ENCODE measurements around the gene TBCC. TPM values are rescaled to one million over a fixed set of nuclear protein-coding genes. Genes with fewer than 3 reads are reported as not detected.
"Not testable (repeated sequence)": the region's sequence is repeated elsewhere in the genome, so short reads cannot be mapped to it uniquely, and the experiment has no call there.

Gene TBCC
- total RNA-seq, 1 donor from 2014 or later, result 11.0 TPM

GRCh38 chr6:42708096-42708495 lies 37.8 kb downstream of the TBCC start:
- intact Hi-C loops (cut with DNase I), result no loop called here
- no peak for DNase-seq (ENCODE audit: low spot score)

DNA sequence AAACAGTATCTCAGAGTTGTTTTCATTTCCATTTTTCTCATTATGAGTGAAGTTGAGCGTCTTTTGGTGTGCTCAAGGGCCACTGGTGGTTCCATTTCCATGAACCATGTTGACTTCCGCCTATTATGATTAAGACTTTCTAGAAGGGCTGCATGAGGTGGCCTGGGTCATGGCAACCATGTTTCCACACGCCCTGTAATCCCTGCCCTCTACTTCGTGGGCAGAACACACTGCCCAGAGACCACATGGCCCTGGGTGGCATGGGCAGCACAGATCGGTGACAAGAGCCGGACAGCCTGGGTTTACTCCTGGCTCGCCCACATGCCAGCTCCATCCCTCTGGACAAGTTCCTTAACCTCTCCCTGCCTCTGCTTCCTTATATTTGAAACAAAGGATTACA lies 38.3 kb downstream of the TBCC start:
- intact Hi-C loops (cut with DNase I), result no loop called here
- no peak for DNase-seq (ENCODE audit: low spot score)

GRCh38 chr6:42704937-42705374 lies 40.9 kb downstream of the TBCC start:
- intact Hi-C loops (cut with DNase I), result no loop called here
- DNase-seq (ENCODE audit: low spot score), result no peak

DNA sequence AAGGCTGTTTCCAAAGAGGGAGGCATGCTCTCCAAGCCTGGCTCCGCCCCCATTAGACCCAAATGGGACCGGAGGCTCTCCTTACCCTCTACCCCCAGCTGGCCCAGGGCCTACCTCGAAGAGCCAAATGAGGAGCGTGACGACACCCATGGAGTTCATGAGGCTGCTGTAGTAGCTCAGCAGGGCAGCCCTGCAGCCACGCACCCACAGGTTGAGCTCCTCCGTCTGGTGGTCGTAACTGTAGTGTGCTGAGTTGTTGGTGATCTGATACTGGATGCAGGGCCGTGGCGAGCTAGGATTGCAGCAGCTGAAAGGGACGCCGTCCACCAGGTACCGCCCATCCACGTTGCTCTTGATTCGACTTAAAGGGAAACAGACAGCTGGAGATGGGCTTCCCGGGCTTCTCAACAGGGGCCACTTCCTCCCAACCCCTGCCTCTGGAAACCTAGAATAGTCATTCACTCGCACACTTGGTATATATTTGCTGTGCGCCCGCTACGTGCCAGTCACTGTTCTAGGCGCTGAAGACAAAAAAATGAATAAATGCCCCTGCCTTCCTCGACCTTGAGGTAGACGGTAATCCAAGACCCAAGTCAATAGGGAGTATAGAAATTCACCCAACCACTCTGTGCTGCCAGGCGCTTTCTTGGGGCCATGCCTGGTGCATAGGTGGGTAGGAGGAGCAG lies 41.5 kb downstream of the TBCC start:
- no peak for DNase-seq (ENCODE audit: low spot score)
- intact Hi-C loops (cut with DNase I), result no loop called here

GRCh38 chr6:42702786-42703185 lies 43.1 kb downstream of the TBCC start:
- DNase-seq (ENCODE audit: low spot score); intact Hi-C loops (cut with DNase I): not testable (repeated sequence)

- no peak for DNase-seq (ENCODE audit: low spot score)
- intact Hi-C loops (cut with DNase I), result no loop called here
Measured at GRCh38 chr6:42702200-42702599, 43.7 kb downstream of the TBCC start.

DNA sequence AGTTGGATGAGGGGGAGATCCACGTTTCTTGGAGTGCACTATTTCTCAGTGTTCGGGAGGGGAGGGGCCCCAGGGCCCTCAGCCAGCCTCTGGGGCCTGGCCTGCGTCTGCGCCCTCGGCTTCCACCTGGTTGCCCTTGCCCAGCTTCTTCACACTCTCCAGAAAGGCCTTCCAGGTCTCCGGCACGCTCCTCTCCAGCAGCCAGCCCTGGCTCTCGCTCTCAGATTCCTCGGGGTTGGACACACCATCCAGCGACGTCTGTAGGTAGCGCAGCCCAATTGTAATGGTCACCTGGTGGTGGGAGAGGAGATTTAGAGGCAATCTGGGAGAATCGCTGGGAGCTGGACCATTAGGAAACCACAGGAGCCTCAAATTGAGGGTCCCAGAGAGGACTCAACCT lies 47.7 kb downstream of the TBCC start:
- intact Hi-C loops (cut with DNase I), result no loop called here
- DNase-seq (ENCODE audit: low spot score), result no peak

DNA sequence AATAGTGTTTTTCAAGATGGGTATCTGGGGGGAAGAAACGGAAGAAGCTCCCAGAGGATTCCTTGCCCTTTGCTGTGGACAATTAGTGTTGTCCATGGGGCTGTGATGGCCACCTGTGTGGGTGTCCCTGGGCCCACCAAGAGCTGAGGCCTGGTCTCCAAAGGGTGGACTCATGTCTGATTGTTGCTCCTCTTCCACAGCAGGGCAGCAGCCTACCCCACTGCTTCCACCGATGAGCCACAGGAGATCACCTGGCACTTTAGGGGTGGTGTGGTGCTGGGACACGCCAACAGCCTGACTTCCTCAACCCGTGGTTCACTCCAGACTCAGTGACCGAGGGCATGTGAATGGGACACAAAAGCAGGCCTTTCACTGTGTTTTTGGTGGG lies 48.6 kb downstream of the TBCC start:
- intact Hi-C loops (cut with DNase I), result no loop called here
- DNase-seq (ENCODE audit: low spot score), result no peak

DNA sequence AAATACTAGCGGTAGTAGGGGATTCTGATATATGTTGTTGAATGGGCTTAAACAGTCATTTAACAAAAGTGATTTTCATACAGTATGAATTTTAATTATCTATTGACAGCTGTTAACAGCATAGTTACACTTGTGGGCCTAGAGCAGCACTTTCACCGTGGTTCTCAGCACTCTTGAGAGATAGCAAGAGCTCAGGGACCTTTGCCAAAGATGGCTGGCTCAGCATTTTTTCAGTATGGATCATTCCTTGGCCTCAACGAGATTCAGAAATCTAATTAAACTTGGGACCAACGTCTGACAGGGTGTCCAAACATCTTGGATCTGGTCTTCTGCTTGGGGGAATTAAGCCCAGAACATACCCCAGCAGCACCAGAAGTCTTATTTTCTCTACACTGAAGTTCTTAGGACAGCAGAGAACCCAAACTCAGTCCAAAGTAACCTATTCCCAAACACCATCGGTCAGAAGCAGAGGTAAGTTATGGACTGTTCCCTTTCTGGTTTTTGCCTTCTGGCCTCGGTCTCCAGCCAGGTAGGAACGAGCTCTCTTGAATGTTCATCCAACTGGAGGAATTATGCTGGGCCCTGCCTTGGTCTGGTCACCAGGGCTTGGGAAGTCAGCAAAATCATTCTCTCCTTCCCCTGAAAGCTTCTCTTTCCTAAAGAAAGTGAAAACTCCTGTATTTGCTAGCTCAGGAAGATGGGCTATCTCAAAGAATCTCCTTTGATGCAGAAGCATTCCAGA lies 49.2 kb downstream of the TBCC start:
- DNase-seq (ENCODE audit: low spot score), result no peak

DNA sequence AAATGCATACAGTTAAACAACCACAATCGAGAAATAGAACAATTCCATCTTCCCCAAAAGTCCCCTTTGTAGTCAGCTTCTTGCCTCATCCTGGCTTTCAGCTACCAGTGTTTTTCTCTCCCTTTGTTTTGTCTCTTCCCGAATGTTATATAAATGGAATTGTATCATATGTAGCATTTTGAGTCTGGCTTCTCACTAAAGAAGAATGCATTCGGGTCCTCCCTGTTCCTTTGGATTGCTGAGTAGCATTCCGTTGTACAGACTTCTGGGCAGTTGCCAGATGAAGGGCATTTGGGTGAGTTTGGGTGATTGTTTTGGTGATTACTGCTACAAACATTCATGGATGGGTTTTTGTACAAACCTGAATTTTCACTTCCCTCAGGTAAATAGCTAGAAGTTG lies 51.3 kb downstream of the TBCC start:
- intact Hi-C loops (cut with DNase I), result no loop called here
- DNase-seq (ENCODE audit: low spot score), result no peak

More for the DNA sequence above, 49.2 kb downstream of the TBCC start:
- intact Hi-C loops (cut with DNase I), result no loop called here

Other genes starting within 250 kb of the TBCC start
- 30.3 TPM for gene UBR2, start 182.1 kb downstream of the TBCC start, total RNA-seq
- 0.70 TPM for gene PRPH2, start 23.5 kb downstream of the TBCC start, total RNA-seq
- gene BICRAL, start 35.9 kb upstream of the TBCC start, total RNA-seq, result 11.3 TPM
- gene RPL7L1, start 133.5 kb upstream of the TBCC start, total RNA-seq, result 46.9 TPM
- not detected for gene PTCRA, start 169.9 kb upstream of the TBCC start, total RNA-seq
- 19.8 TPM for gene CNPY3, start 183.4 kb upstream of the TBCC start, total RNA-seq
- gene GNMT, start 214.7 kb upstream of the TBCC start, total RNA-seq, result 0.30 TPM
- gene PEX6, start 233.1 kb upstream of the TBCC start, total RNA-seq, result 14.6 TPM
- gene PPP2R5D, start 238.5 kb upstream of the TBCC start, total RNA-seq, result 25.3 TPM

Data from cardiac septum (tissue), 1 donor.